Hematopoietic multipotent progenitor cell (in vitro differentiated cells): Measurements from ENCODE around the gene FAM184A. TPM values are rescaled to one million over a fixed set of nuclear protein-coding genes. Genes with fewer than 3 reads are reported as not detected.

Experiments
- DNase-seq, 3 donors: peaks; one replicate each; pipeline ENCODE4 v3.0.0-alpha.2; 2011 to 2015; ENCODE audit warnings: low read depth in 2 of 3, low spot score in 2 of 3
- small RNA-seq: library from RNA; depleted of rRNA; stranded (forward); fragments of <200 nt; gene quantifications from one replicate; pipeline ENCODE3, GENCODE V24; 2012
- total RNA-seq: library from RNA; depleted of rRNA; stranded (reverse); fragments of >200 nt; gene quantifications from one replicate; pipeline ENCODE4 v1.2.3, GENCODE V29; 2012

Gene FAM184A
- total RNA-seq, 1 donor: 0.27 TPM

GRCh38 chr6:118921084-118921483 lies 157.4 kb downstream of the FAM184A start:
- no peak for DNase-seq

DNA sequence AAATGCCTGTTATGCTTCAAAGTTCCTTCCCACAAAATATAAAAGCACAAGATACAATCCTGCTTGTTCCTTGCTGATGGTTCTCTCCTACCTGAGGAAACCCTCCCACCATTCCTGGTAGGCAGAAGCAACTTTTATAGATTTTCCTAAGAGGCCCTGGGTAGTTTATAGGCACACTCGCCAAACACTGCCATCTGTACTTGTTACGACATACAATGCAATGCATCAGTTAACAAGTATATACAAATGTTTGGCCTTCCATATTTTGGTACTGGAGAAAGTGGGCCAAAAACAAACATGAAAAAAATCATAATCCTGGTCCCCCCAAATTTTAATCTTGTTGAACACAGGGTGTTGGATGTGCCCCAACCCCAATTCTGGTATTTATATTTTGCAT lies 160.1 kb downstream of the FAM184A start:
- no peak for DNase-seq

DNA sequence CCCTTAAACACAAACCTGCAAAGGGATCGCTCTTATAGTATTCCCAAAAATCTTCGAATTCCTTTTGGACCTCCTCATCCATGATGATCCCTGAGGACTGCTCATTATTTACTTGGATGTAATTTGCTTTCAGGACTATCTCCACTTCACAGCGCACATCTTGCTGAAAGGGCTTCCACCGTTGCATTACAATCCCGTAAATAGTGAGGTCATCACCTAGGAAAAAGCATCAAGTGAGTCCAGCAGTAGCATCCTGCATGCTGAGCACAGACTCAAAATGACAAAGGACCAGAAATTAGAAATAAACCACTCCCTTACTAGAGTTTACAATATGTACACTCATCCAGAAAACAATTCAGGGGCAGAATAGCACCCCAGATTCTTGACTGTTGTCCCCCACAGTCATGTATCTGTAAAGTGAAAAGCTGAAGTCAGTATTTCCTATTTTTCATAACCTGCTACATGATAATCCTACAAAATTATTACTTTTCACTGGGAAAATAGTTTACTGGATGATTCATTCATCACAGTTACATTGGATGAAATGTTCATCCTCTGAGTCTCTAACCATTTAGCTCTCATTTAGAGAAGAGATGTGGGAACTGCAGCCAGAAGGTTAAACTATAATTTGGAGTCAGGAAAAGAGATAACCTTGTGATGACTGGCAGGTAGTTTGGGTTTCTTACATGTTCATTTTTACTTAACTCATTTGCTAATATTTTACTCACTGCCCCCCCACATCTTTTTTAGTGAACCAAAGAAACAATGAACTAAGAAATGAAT lies 160.7 kb downstream of the FAM184A start:
- no peak for DNase-seq

DNA sequence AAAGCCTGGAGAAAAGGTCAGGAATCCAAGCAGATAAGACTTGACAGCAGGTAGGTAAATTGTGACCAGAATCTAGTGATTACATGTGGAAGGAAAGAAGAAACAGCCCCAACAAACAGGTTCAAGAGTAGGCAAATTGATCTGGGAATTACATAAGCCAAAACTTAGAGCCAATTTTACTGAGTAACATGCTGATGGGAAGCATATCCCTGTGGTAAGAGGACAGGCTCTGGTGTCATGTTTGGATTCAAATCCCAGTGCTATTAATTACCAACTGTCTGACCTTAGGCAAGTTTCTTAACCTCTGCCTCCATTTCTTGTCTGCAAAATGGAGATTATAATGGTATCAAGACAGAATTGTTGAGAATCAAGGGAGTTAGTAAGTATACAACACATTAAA lies 163.9 kb downstream of the FAM184A start:
- DNase-seq: no peak

DNA sequence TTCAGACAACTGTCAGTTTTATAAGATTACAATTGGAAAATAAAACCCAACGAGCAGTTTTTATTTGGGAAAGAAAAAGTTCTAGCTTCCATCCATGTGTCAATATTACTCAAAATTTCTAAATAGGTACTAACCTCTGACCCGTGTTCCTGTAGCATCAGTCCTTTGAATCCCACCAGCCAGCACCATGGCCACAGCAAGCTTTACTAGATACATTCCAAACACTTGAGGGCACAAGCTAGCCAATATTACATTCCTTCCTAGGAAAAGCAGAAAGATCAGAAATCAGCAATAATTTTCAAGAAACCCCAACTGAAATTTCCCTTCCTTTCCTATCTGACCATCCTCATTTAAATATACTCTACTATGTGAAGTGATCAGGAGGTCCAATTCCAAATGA lies 165.3 kb downstream of the FAM184A start:
- no peak for DNase-seq

- no peak for DNase-seq
These were observed 165.8 kb downstream of the FAM184A start for GRCh38 chr6:118912646-118913045.

Small RNA genes within 50 kb of the gene (small RNA-seq; reads per million reads assigned to genes)
- gene MIR548B: 0.34 reads per million
- not detected for gene RF00019

Other genes starting within 250 kb of the FAM184A start
- 9.4 TPM for gene ASF1A, start 184.5 kb downstream of the FAM184A start, total RNA-seq
- gene MCM9, start 143.5 kb downstream of the FAM184A start, total RNA-seq: 14.5 TPM